GM12891 (cell line): ENCODE data around the gene DBI.

ENCODE experiments used
- POLR2A ChIP-seq: IDR thresholded peaks from 2 replicates; pipeline ENCODE4 v1.6.1; 2011; ENCODE audit warnings: low read depth, low read length, control low read depth
- POLR2AphosphoS5 ChIP-seq: IDR thresholded peaks from 2 replicates; pipeline ENCODE4 v1.6.1; 2011; ENCODE audit warnings: low read depth, low read length, control low read depth

GRCh38 chr2:119397196-119397595, 30.4 kb downstream of the DBI start:
- TF ChIP-seq POLR2A (no peak), POLR2AphosphoS5 (no peak)
